ENCODE measurements around the gene CLEC17A.

GRCh38 chr19:14553042-14553938 is 29.6 kb upstream of the CLEC17A start:
- TF ChIP-seq YY1 (IDR thresholded peaks at IDR 0.05; ENCODE audit: insufficient read depth, insufficient read length) = no peak
- TF ChIP-seq ZNF274 (IDR thresholded peaks at IDR 0.05; ENCODE audit: low read depth, low read length) = no peak
